HepG2 (cell line): ENCODE data around the gene ADD2.

Experiments
- HDAC2 ChIP-seq: sonication (generic); formaldehyde crosslinking; IDR thresholded peaks from 2 replicates; pipeline ENCODE4 v1.4.0; 2020; ENCODE audit warnings: missing genetic modification reagents
- IKZF5 ChIP-seq: IDR thresholded peaks from 2 replicates; pipeline ENCODE4 v1.6.1; 2018; ENCODE audit warnings: missing genetic modification reagents, mild to moderate bottlenecking, missing compliant biosample characterization
- THYN1 ChIP-seq: sonication (generic); formaldehyde crosslinking; IDR thresholded peaks from 2 replicates; pipeline ENCODE4 v1.8.1; 2023; ENCODE audit warnings: low read depth, mild to moderate bottlenecking, moderate library complexity, missing genetic modification reagents, borderline replicate concordance

- TF ChIP-seq HDAC2 (CRISPR knock-in tag): no peak
- no peak for TF ChIP-seq IKZF5 (CRISPR knock-in tag)
- TF ChIP-seq THYN1 (CRISPR knock-in tag): no peak
Observed at GRCh38 chr2:70716131-70716743, 51.8 kb downstream of the ADD2 start.
